ENCODE results near the gene ZNHIT6.
A peak's percentile ranks its signal among the peaks of the same experiment; 100 is the strongest.
"Not testable (repeated sequence)": the region's sequence is repeated elsewhere in the genome, so short reads cannot be mapped to it uniquely, and the experiment has no call there.

ZNHIT6 gene, protein sequence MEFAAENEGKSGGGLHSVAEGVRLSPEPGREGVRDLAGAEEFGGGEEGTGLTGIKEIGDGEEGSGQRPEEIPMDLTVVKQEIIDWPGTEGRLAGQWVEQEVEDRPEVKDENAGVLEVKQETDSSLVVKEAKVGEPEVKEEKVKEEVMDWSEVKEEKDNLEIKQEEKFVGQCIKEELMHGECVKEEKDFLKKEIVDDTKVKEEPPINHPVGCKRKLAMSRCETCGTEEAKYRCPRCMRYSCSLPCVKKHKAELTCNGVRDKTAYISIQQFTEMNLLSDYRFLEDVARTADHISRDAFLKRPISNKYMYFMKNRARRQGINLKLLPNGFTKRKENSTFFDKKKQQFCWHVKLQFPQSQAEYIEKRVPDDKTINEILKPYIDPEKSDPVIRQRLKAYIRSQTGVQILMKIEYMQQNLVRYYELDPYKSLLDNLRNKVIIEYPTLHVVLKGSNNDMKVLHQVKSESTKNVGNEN

DNA sequence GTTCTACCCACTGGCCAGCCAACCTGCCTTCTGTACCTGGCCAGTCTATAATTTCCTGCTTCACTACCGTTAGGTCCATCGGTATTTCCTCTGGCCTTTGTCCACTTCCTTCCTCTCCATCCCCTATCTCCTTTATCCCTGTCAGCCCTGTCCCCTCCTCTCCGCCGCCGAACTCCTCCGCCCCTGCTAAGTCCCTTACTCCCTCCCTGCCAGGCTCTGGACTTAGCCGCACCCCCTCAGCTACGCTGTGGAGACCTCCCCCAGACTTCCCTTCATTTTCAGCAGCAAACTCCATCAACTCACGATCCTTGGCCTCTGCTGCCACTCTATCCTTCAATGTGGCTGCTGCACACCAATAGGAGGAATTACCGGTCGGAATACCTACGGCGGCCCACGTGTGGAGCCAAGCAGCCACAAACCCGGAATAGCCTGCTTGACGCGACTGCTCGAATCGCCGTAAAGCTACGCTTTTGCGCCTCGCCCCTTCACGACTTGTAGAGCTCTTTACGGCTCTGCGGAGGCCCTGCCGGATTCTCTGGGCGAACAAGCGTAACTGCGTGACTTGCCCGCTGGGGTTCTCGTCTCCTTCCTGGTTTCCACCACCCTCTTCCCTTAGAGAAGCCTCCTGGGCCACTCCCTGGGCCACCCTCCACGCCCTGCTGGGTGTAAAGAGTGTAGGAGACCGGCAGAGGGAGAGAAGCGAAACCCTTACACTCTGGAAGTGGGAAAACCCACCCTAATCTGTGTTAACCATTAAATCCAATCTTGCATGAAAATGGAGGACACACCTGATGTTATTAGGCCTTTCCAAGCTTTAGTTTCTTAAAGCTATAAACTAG lies at the start of gene ZNHIT6:
ZNHIT6 (minus strand) TSS at position 444 of the 839 bp plus-strand sequence; CDS start at position 295, 149 bp downstream.
- peak; percentile 92 for DNase-seq

GRCh38 chr1:85756864-85757263 lies 48.6 kb upstream of the ZNHIT6 start:
- DNase-seq = no peak

DNA sequence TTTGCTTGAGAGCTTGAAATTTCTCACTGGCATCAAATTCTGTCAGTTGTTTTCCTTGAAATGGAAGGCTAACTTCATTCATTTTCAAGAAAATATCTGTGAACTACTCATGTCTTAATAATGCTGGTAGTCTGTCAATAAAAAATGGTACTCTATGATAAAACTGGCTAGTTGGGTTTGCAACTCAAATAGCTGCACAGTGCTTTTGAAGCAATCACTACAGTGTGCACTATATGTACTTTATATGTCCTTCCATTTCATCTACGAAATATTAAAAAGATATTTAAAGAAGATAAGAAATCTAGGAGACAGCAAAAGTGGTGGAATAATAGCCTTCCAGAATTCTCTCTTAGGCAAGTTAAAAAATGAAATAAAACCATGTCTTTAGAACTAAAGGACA lies 39.9 kb upstream of the ZNHIT6 start:
- no peak for DNase-seq

DNA sequence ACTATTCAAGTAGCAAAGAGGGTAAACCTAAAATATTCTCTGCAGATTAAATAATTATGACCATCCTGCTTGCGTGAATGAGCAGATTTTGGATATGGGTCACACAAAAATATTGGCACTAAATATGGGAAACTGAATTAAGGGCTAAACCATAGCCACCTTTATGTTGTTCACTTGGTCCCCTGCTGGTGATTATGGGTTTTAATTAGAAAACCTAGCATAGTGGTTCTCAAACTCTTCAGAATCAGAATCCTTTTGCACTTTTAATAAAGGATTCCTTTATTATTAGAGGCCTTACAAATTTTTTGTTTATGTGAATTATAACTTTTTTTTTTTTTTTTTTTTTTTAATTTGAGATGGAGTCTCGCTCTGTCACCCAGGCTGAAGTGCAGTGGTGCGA lies 38.5 kb upstream of the ZNHIT6 start:
- DNase-seq = no peak

DNA sequence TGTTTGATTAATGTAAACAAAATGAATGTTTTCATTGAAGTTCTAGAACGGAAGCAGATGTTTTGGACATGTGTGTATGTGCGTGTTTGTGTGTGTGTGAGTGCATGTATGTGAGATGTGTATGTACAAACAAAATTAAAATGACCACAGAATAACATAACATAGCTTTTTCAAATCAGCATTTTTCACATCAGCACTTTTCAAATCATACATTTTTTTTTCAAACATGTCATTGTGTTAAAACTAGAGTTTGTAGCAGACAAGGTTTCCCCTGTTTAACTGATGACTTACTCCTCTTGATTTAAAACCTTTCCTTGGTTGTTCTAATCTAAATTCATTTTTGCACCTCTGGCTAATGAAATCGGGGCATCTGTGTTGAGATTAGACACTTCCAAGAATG lies 35.6 kb upstream of the ZNHIT6 start:
- no peak for DNase-seq

GRCh38 chr1:85734931-85735330 lies 26.7 kb upstream of the ZNHIT6 start:
- no peak for DNase-seq

- no peak for DNase-seq
These were observed 10.6 kb upstream of the ZNHIT6 start for GRCh38 chr1:85718678-85719340.

DNA sequence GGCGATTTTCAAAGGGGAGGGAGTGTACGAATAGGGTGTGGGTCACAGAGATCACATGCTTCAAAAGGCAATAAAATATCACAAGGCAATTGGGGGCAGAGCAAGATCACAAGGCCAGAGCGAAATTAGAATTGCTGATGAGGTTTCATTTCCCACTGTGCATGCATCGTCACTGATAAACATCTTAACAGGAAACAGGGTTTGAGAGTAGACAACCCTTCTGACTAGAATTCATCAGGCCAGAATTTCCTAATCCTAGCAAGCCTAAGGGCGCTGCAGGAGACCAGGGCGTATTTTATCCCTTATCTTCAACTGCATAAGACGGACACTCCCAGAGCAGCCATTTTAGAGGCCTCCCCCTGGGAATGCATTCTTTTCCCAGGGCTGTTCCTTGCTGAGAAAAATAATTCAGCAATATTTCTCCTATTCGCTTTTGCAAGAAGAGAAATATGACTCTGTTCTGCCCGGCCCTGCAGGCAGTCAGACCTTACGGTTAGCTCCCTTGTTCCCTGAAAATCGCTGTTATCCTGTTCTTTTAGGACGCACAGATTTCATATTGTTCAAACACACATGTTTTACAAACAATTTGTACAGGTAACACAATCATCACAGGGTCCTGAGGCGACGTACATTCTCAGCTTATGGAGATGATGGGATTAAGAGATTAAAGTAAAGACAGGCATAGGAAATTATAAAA lies 6.3 kb upstream of the ZNHIT6 start:
- not testable (repeated sequence) for DNase-seq

DNA sequence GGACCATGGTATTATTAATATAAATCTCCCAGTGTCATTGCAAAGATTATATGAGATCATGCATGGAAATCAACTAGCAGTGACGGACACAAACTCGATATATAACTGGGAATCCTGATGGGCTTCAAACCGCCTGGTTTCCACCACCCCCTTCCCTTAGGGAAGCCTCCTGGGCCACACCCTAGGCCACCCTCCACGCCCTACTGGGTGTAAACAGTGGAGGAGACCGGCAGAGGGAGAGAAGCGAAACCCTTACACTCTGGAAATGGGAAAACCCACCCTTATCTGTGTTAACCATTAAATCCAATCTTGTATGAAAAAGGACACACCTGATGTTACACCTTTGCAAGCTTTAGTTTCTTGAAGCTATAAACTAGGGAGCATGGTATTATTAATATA lies 595 bp upstream of the ZNHIT6 start:
- DNase-seq = no peak

GRCh38 chr1:85707267-85707989 lies 805 bp downstream of the ZNHIT6 start:
- DNase-seq = no peak

DNA sequence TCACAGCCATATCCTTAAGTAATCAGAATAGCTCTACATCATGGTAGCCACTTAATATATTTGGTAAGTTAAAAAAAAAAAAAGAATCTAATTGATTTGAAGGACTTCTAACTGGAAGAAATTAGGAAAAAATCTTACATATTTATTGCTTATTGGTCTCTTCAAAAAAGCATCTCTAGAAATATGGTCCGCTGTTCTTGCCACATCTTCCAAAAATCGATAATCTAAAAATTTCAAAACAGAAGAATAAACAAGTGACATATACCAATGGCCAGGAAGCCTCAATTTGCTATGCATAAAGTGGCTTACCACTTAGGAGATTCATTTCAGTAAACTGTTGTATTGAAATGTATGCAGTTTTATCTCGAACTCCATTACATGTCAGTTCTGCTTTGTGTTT lies 2.3 kb downstream of the ZNHIT6 start:
- DNase-seq = no peak

GRCh38 chr1:85700422-85700821 lies 7.8 kb downstream of the ZNHIT6 start:
- no peak for DNase-seq

GRCh38 chr1:85697895-85698294 lies 10.3 kb downstream of the ZNHIT6 start:
- DNase-seq = no peak

DNA sequence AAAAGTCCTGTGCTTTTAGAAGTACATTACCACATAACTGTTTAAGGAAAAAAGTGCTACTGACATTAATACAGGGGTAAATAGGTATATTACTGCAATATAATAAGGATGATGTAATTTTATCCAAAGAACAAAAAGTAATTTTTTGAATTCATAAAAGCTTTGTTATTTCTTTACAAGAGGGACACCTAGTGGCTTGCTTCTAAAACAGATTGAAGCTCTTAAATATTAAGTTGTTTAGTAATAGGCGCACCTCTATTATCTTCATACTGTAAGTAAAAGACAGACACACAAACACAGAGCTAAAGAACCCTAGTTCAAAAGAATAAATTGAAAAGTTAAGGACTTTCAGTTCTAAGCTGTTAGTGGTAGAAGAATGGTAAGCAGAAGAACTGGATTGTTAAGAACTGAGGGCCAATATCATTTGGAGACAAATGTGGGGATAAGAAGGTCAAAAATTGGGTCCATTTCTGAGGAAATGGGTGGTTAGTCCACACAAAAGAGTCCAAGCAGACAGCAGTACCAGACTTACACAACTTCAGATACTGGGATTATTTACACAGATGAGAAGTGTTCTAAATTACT lies 15.4 kb downstream of the ZNHIT6 start:
- no peak for DNase-seq

GRCh38 chr1:85689775-85690404 lies 18.3 kb downstream of the ZNHIT6 start:
- no peak for DNase-seq

GRCh38 chr1:85683292-85684025 lies 24.8 kb downstream of the ZNHIT6 start:
- DNase-seq = no peak

DNA sequence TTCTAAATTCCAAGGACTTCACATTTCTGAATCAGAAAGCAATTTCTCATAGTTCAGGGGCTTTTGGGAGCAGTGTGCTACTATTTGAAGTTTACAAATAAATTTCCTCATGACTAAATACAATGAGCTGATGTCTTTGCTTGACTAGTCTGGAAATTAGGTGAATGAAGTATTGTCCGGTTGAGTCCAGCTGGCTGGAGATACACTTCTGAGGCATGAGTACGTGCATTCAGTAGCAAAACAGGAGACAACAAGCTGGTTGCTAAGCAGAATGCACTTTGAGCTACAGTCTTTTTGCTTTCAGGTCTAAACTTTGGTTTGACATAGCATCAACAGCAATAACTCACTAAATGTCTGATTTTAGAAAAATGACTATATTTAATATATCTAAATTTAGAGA lies 27.1 kb downstream of the ZNHIT6 start:
- no peak for DNase-seq

- no peak for DNase-seq
These were observed 30.0 kb downstream of the ZNHIT6 start for GRCh38 chr1:85678193-85678592.

DNA sequence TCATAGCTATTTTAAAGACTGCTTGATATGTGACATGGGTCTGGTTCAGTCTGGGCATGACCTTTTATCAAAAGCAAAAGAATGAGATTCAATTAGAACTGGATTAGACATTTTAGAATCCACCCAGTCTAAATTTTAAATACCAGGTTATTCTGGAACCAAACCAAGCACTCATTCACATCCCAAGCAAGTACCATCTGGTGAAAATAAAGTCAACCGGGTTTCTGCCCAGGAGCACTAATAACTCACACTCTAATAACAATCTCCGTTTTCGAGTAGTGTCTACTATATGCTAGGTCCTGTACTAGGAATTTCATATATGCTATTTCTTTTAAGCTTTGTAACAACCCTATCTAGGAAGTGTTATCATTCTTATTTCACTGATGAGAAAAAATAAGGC lies 30.6 kb downstream of the ZNHIT6 start:
- DNase-seq = no peak

GRCh38 chr1:85672031-85672660 lies 36.1 kb downstream of the ZNHIT6 start:
- DNase-seq = no peak

Data from CD4-positive, alpha-beta T cell treated with Interleukin-17A for 1 hour (primary cell).